Measurements from ENCODE around the gene BAHD1.

DNA sequence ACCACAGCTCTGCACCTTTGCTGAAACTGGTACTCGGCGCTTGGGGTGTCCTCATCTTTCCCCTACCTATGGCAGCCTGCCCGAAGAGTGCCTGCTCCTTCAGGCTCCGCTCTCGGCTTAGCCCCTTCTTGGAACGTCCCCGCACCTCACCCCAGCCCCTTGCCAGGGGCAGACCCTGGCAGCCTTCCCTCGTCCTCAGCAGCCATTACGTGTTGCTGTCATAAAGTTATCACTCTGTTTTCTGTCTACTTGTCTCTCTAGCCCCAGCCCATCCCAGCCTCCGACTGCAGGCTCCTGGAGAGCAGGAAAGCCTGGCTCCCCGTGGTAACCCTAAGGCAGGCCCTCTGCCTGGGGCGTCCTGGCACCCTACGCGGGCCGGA lies 5.1 kb upstream of the BAHD1 start:
- TF ChIP-seq CTCF (IDR thresholded peaks at IDR 0.05; ENCODE audit: low read length): no peak
- no peak for TF ChIP-seq EZH2phosphoT487 (IDR thresholded peaks at IDR 0.05; ENCODE audit: low read length)
